NCI-H446 treated with DMSO at 0.1 percent for 48 hours (cell line): ENCODE data around the gene CUX1.

ENCODE experiments used
- DNase-seq: peaks from one replicate; lab custom pipeline; 2025; lab: John Stamatoyannopoulos, UW

Gene CUX1

GRCh38 chr7:102272075-102272916 lies 454.9 kb downstream of the CUX1 start:
- DNase-seq: no peak

- DNase-seq: no peak
Measured at GRCh38 chr7:102272917-102273748, 455.7 kb downstream of the CUX1 start.

- no peak for DNase-seq
Measured at GRCh38 chr7:102273749-102274712, 456.6 kb downstream of the CUX1 start.

GRCh38 chr7:102275123-102275703 lies 457.8 kb downstream of the CUX1 start:
- no peak for DNase-seq

- no peak for DNase-seq
Measured at GRCh38 chr7:102277901-102278300, 460.5 kb downstream of the CUX1 start.

GRCh38 chr7:102279537-102280400 lies 462.3 kb downstream of the CUX1 start:
- no peak for DNase-seq

GRCh38 chr7:102280521-102280920 lies 463.1 kb downstream of the CUX1 start:
- DNase-seq: no peak

GRCh38 chr7:102281785-102282184 lies 464.4 kb downstream of the CUX1 start:
- no peak for DNase-seq

- no peak for DNase-seq
Measured at GRCh38 chr7:102282465-102283362, 465.3 kb downstream of the CUX1 start.

- DNase-seq: no peak
Measured at GRCh38 chr7:102283477-102284189, 466.2 kb downstream of the CUX1 start.

GRCh38 chr7:102284399-102284798 lies 467.0 kb downstream of the CUX1 start:
- DNase-seq: no peak

- DNase-seq: no peak
Measured at GRCh38 chr7:102284891-102285539, 467.6 kb downstream of the CUX1 start.

GRCh38 chr7:102285540-102286236 lies 468.3 kb downstream of the CUX1 start:
- DNase-seq: no peak

- DNase-seq: no peak
Measured at GRCh38 chr7:102286237-102287110, 469.0 kb downstream of the CUX1 start, which contains the start of gene SH2B2. Gene SH2B2 (plus strand): TSS chr7:102286868. CDS start chr7:102300551, 13,683 bp downstream.

- no peak for DNase-seq
Measured at GRCh38 chr7:102287111-102287980, 469.9 kb downstream of the CUX1 start.

- DNase-seq: no peak
Measured at GRCh38 chr7:102287981-102288278, 470.5 kb downstream of the CUX1 start.
